ENCODE data around the gene IRF3. TPM values are rescaled to one million over a fixed set of nuclear protein-coding genes. Genes with fewer than 3 reads are reported as not detected.

Gene IRF3
- total RNA-seq, 2 donors from 2014 or later = 150 to 218 TPM

DNA sequence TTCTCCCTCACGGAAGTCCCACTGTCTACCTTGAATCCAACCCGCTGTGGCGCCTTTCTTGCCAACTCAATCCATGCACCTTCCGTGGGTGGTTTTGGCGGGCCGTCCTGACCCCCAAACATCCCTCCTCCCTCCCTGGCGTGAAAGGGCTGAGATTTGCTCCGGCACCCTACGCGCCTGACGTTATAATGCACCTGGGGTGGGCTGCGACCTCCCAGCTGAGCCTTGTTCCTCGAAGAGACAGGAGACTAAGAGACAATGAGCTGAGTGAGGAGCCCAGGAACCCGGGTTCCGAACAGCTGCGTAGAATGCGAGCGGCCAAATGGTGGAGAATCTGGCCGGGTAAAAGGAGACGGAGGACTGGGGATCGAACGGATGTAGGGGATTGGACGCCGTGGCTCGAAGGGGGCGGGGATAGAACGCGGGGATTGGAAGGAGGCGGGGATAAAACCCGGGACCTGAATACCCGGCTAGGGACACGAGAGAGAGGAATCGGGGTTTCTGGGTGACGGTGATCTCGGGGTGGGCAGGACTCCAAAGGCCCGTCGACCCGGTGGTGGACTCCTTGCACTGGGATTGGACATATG, 25.1 kb upstream of the IRF3 start, which contains the start of gene CPT1C:
Gene CPT1C, plus strand, starts transcription at position 461 of the 587 bp plus-strand sequence. CDS start 1,137 bp downstream, outside the sequence.
- Mint-ChIP-seq H3K27ac (peak within 1 kb of the TSS; percentile 68), H3K4me1 (peaks cover 19% of the 10 kb centered on the region), H3K4me3 (peak within 1 kb of the TSS; percentile 83), H3K36me3 (ENCODE audit: low read depth) (peaks cover 38% of the 10 kb centered on the region), H3K27me3 (peaks cover 8% of the 10 kb centered on the region), H3K9me3 (no peaks in the 10 kb centered on the region)
- ATAC-seq (replicated peaks) = peak; percentile 82

DNA sequence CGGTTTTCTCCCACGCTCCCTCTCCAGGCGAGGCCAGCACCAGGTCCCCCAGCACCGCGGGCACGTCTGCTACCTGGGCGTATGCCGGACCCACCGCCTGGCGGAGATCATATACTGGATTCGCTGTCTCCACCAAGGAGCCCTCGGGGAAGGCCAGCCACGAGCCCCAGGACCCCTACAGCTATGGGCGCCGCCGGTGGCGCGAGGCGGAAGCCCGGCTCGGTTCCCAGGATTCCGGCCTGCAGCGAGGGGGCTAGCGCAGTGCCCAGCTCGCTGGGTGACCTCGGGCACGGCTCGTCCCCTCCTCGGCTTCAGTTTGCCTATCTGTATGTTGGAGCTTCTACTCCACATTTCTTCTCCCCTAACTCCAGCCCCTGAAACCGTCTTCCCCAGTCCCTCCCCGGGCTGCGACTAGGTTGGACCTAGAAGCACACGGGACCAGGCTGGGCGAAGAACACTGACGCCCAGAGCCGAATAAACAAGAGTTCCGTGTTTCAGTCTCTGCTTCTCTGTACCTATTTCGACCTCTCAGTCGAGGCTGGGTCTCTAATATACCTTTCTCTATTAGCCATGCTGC, 24.5 kb upstream of the IRF3 start:
- Mint-ChIP-seq H3K4me1 (peaks cover 23% of the 10 kb centered on the region), H3K27me3 (peaks cover 8% of the 10 kb centered on the region), H3K27ac (peak overlapping the region; percentile 68), H3K9me3 (no peaks in the 10 kb centered on the region), H3K4me3 (peak overlapping the region; percentile 83), H3K36me3 (ENCODE audit: low read depth) (peaks cover 44% of the 10 kb centered on the region)
- no peak for ATAC-seq (replicated peaks)

DNA sequence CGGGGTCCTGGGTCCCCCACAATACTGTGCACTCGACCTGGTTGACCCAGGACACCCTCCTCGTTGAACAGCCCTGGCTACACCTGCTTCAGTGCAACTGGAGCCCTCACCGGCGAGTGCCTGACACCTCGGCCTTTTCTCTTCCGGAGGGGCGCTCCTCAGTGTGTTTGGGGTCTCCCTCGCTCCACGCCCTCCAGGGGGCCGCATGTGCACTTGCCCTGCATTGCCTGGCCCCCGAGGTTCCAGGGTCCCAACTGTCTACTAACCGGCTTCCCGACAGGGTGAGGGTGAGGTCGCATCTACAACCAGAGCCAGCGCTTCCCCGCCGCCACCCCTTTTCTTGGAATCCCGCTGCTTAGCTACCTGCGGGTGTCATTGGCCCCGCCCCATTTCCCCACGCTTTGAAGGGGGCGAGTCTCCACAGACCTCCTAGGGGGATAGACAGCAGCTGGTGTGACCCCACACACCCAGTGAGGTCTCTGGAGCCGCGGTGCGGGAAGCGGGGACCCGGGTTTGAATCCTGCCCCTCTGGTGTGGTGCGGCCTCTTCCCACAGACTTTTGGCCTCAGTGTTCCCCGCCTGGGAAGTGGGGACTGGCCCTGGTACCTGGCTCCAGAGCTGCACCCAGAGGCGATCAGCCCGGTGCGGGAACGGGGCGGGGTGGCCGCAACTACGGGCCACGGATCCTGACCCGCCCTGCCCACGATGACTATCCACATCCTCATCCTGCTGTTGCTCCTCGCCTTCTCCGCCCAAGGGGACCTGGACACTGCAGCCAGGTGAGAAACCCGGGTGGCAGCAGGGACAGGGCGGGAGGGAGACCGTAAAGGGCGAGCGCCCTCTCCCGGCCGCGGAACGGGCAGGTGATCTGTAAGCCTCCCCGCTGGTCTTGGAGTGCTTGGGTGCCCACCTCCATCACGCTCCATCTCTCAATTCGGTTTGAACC, 23.7 kb upstream of the IRF3 start, which contains the start of gene ADM5:
Gene ADM5, plus strand, starts transcription at position 462 of the 946 bp plus-strand sequence. Its CDS starts 244 bp downstream, at position 706.
- peak; percentile 40 for ATAC-seq (replicated peaks)
- H3K27me3 Mint-ChIP-seq = peaks cover 8% of the 10 kb centered on the region
- H3K27ac Mint-ChIP-seq = peak within 1 kb of the TSS; percentile 68
- H3K36me3 Mint-ChIP-seq (ENCODE audit: low read depth) = peaks cover 52% of the 10 kb centered on the region
- H3K9me3 Mint-ChIP-seq = no peaks in the 10 kb centered on the region
- H3K4me3 Mint-ChIP-seq = peak within 1 kb of the TSS; percentile 83
- peaks cover 23% of the 10 kb centered on the region for H3K4me1 Mint-ChIP-seq

DNA sequence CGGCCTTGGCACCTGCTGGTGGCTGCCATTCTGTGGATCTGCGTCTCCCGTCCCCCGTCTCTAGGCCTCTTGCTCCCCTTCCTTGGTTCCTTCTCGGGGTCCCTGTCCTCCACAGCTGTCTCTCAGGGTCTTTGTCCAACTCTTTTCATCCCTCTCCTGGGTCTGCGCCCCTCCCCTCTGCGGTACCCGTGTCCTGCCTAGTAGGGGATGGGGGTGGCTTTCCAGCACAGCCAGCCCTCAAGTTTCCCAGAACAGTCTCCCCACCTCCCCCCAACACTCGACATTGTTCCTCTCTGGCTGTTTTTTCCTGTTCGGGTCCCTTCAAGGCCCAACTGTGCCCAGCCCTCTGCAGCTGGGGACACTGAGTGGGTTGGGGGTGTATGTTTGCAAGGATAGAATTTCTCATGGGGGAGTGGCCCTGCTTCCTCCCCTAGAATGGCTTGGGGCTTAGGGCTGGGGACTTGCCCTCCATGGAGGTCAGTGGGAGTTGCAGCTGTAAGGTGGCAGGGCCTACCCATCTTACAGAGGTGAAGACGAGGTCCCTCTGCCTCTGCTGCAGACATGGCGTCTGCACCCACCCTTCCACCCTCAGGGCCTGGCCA, 23.0 kb upstream of the IRF3 start:
- Mint-ChIP-seq H3K36me3 (ENCODE audit: low read depth) (peaks cover 59% of the 10 kb centered on the region), H3K27me3 (peaks cover 8% of the 10 kb centered on the region), H3K9me3 (no peaks in the 10 kb centered on the region), H3K27ac (no peak overlapping the region), H3K4me1 (peaks cover 23% of the 10 kb centered on the region), H3K4me3 (peak overlapping the region; percentile 10)
- ATAC-seq (replicated peaks) = no peak

DNA sequence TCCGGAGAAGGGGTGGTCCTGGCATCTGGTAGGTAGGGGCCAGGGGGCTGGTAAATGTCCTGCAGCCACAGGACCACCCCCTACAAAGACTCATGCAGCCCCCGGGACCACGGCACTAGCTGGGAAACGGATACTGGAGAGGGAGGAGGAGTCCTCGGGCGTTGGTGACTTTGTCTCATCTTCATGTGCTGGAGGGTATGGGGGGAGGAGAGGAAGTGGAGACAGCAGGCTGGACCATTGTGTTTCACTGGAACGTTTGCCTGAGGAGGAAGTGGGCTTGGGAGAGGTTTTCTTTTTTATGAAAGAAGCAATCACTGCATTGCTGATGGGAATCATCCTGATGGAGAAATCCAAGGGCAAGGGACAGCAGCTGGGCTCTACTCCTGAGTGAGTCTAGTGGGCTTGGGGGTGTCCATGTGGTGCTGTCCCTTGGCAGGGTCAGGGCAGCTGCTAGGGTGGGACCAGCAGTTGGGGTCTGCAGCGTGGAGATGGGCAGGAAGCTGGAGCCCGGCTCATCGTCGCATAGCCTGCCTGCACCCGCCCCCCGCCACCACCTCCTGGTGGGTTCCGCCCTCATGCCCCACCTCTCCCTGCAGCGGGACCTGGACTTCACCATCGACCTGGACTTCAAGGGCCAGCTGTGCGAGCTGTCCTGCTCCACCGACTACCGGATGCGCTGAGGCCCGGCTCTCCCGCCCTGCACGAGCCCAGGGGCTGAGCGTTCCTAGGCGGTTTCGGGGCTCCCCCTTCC, 22.1 kb upstream of the IRF3 start:
- peaks cover 68% of the 10 kb centered on the region for H3K36me3 Mint-ChIP-seq (ENCODE audit: low read depth)
- peaks cover 23% of the 10 kb centered on the region for H3K4me1 Mint-ChIP-seq
- peaks cover 8% of the 10 kb centered on the region for H3K27me3 Mint-ChIP-seq
- H3K9me3 Mint-ChIP-seq = no peaks in the 10 kb centered on the region
- no peak overlapping the region for H3K27ac Mint-ChIP-seq
- no peak overlapping the region for H3K4me3 Mint-ChIP-seq
- no peak for ATAC-seq (replicated peaks)

DNA sequence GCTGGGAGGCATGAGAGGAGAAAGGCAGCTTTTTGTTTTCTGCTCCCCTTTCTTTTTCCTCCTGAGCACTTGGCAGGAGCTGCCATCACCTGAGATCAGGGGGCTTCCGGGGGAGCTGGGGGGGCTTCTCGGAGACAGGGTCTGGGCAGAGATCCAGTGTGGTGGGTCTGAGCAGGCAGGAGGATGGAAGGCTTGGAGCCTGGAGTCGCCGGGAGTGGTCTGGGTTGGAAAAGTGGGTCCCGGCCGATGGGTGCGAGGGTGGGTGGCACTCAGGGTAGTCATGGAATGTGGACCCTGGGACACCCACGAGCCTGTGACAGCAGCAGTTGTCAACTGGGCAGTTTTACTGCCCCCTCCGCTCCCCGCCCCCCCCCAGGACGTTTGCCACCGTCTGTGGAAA, 21.5 kb upstream of the IRF3 start:
- no peak overlapping the region for H3K27ac Mint-ChIP-seq
- peaks cover 23% of the 10 kb centered on the region for H3K4me1 Mint-ChIP-seq
- H3K4me3 Mint-ChIP-seq = no peak overlapping the region
- H3K36me3 Mint-ChIP-seq (ENCODE audit: low read depth) = peaks cover 74% of the 10 kb centered on the region
- peaks cover 8% of the 10 kb centered on the region for H3K27me3 Mint-ChIP-seq
- no peak for ATAC-seq (replicated peaks)
- H3K9me3 Mint-ChIP-seq = no peaks in the 10 kb centered on the region

DNA sequence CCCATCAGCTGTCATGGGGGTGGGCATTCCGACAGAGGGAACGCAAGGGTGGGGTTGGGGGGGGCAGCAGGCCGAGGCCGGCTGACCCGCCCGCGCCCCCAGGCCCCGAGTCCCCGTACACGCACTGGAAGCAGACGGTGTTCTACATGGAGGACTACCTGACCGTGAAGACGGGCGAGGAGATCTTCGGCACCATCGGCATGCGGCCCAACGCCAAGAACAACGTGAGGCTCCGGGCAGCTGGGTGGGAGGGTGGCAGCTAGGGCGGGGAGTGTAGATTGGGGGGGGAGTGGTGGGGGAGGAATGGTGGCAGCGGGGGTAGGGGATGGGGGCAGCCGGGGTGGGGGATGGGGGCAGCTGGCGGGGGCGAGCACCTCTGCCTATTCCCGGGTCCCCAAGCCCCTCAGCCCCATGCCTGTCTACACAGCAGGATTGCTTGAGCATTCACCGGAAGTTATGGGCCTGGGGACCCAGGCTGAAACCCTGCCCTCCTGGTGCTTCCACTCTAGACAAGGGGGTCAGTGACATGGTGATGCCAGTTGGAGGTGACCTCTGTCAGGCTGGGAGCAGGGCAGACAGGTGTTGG, 20.9 kb upstream of the IRF3 start:
- Mint-ChIP-seq H3K4me3 (no peak overlapping the region), H3K36me3 (ENCODE audit: low read depth) (peaks cover 80% of the 10 kb centered on the region)

DNA sequence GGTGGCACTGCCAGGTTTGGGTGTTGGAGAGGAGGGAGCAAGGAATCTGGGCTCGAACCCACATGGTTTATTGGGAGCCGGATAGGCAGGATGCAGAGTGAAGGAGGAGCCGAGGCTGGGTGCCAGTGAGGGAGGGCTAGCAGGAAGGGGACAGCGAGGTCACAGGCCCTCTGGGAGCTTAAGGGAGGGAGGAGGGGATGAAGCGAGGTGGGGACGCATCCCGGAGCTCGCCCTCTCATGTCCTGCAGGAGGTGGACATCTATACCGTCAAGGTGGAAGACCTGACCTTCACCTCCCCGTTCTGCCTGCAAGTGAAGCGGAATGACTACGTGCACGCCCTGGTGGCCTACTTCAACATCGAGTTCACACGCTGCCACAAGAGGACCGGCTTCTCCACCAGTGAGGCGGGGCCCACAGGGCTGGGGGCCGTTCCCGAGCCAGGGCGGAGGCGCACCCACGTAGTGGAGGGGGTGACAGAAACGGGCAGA, 20.2 kb upstream of the IRF3 start:
- no peaks in the 10 kb centered on the region for H3K9me3 Mint-ChIP-seq
- peaks cover 7% of the 10 kb centered on the region for H3K27me3 Mint-ChIP-seq
- peaks cover 85% of the 10 kb centered on the region for H3K36me3 Mint-ChIP-seq (ENCODE audit: low read depth)
- no peak overlapping the region for H3K27ac Mint-ChIP-seq
- H3K4me1 Mint-ChIP-seq = peaks cover 21% of the 10 kb centered on the region
- ATAC-seq (replicated peaks) = no peak
- H3K4me3 Mint-ChIP-seq = no peak overlapping the region

More for the DNA sequence above, 20.9 kb upstream of the IRF3 start:
- no peaks in the 10 kb centered on the region for H3K9me3 Mint-ChIP-seq
- H3K4me1 Mint-ChIP-seq = peaks cover 23% of the 10 kb centered on the region
- ATAC-seq (replicated peaks) = no peak
- peaks cover 8% of the 10 kb centered on the region for H3K27me3 Mint-ChIP-seq
- H3K27ac Mint-ChIP-seq = no peak overlapping the region

DNA sequence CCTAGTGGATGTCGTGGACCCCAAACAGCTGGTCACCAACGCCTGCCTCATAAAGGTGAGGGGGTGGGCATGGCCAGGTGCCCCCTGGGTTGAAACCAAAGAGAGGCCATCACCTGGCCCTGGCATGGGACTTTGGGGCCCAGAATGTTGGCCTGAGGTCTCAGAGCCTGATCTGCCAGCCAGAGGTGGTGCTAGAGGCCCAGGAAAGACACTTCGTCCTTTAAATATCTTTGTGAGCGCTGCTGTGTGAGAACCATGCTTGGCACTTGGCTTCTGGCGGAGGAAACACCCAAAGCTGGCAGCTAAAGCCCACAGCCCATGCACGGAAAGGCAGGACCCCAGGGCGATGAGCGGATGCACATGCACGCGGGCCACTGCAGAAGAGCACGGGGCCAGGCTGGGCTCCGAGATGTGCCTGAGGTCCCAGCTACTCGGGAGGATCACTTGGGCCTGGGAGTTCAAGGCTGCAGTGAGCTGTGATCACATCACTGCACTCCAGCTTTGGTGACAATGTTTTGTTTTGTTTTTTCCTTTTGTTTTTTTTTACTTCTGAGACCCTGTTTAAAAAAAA, 19.4 kb upstream of the IRF3 start:
- Mint-ChIP-seq H3K27ac (no peak overlapping the region), H3K9me3 (no peaks in the 10 kb centered on the region), H3K4me1 (peaks cover 15% of the 10 kb centered on the region), H3K36me3 (ENCODE audit: low read depth) (peaks cover 86% of the 10 kb centered on the region), H3K27me3 (no peaks in the 10 kb centered on the region), H3K4me3 (no peak overlapping the region)
- no peak for ATAC-seq (replicated peaks)

DNA sequence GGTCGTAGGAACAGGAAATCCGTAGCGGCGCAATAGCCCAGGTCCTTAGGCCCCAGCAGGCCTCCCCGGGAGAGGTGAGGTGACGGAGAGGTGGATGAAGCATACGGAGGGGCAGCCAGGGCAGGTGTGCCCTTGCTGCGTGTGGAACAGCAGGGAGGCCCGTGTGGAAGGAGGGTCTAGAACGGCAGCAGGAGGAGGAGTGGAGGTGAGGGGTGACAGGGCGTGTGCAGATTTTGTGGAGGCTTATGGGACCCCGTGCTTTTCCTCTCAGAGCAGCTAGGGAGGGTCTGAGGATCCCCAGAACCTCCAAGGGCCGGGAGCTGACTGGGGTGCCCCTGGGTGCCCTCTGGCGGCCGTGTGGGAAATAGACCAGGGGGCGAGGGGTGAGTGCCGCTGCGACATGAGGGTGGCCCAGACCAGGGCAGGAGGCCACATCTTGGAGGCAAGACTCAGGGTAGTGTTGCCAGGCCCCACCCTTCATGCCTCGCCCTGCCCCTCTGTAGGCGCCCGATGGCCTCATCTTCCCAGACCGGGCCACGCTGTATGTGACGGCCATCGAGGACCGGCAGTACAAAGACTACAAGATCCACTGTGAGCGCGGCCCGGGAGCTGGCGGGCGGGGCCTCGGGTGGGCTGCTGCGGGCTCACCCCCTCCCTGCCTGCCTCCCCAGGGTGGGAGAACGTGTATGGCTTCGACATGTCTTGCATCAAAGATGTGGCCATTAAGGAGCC, 18.8 kb upstream of the IRF3 start:
- peaks cover 15% of the 10 kb centered on the region for H3K4me1 Mint-ChIP-seq
- H3K9me3 Mint-ChIP-seq = no peaks in the 10 kb centered on the region
- no peak overlapping the region for H3K4me3 Mint-ChIP-seq
- peaks cover 88% of the 10 kb centered on the region for H3K36me3 Mint-ChIP-seq (ENCODE audit: low read depth)
- H3K27ac Mint-ChIP-seq = no peak overlapping the region
- H3K27me3 Mint-ChIP-seq = no peaks in the 10 kb centered on the region
- no peak for ATAC-seq (replicated peaks)

DNA sequence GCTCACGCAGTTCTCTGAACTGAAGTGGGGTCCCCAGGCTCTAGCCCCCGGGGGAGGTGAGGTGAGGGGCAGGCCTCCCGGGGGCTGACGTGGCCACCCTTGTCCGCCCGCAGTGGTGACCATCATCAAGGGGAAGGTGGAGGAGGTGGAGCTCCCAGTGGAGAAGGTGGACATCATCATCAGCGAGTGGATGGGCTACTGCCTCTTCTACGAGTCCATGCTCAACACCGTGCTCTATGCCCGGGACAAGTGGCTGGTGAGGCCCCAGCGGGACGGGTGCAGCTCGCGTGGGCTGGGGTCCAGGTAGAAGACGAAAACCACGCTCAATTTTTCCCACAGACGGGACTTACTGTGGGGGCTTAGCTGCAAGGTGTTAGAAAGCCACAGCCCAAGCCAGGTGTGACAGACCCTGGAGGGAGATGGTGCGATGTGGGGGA, 18.2 kb upstream of the IRF3 start:
- no peak overlapping the region for H3K27ac Mint-ChIP-seq
- no peaks in the 10 kb centered on the region for H3K27me3 Mint-ChIP-seq
- no peaks in the 10 kb centered on the region for H3K9me3 Mint-ChIP-seq
- no peak overlapping the region for H3K4me3 Mint-ChIP-seq
- peaks cover 15% of the 10 kb centered on the region for H3K4me1 Mint-ChIP-seq
- peaks cover 84% of the 10 kb centered on the region for H3K36me3 Mint-ChIP-seq (ENCODE audit: low read depth)
- no peak for ATAC-seq (replicated peaks)

DNA sequence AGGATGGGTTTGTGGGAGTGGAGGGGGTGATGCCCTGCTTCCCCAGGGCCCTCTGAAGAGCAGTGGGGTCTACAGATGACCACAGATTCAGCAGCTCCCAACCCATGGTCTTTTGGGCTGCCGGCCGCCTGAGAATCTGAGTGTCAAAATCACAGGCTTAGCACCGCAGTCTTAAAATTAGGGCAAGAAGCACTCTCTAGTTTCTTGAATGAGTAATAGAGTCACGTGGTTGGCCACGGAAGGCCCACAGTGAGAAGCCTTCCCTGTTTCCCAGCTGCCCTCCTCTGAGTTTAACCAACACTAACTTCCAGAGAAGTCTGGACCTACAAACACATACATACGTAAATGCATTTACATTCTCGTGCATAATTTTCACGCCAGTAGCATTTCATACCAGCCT, 16.6 kb upstream of the IRF3 start:
- H3K27me3 Mint-ChIP-seq = no peaks in the 10 kb centered on the region
- H3K27ac Mint-ChIP-seq = peak overlapping the region; percentile 41
- H3K4me3 Mint-ChIP-seq = peak overlapping the region; percentile 41
- H3K36me3 Mint-ChIP-seq (ENCODE audit: low read depth) = peaks cover 77% of the 10 kb centered on the region
- H3K9me3 Mint-ChIP-seq = no peaks in the 10 kb centered on the region
- peak; percentile 28 for ATAC-seq (replicated peaks)
- H3K4me1 Mint-ChIP-seq = peaks cover 11% of the 10 kb centered on the region
